Measurements from ENCODE around the gene DLGAP4.

The DLGAP4 gene

GRCh38 chr20:36384022-36384619 is 78.0 kb downstream of the DLGAP4 start:
- DNase-seq (ENCODE audit: low read depth), result no peak

- no peak for DNase-seq (ENCODE audit: low read depth)
Measured at GRCh38 chr20:36385503-36385902, 79.4 kb downstream of the DLGAP4 start.

- DNase-seq (ENCODE audit: low read depth), result no peak
Measured at GRCh38 chr20:36386236-36386635, 80.1 kb downstream of the DLGAP4 start.

GRCh38 chr20:36390269-36390668 is 84.1 kb downstream of the DLGAP4 start:
- no peak for DNase-seq (ENCODE audit: low read depth)

- DNase-seq (ENCODE audit: low read depth), result no peak
Measured at GRCh38 chr20:36390719-36391415, 84.7 kb downstream of the DLGAP4 start.

GRCh38 chr20:36391456-36391855 is 85.3 kb downstream of the DLGAP4 start:
- no peak for DNase-seq (ENCODE audit: low read depth)

GRCh38 chr20:36391955-36392354 is 85.8 kb downstream of the DLGAP4 start:
- DNase-seq (ENCODE audit: low read depth), result no peak

GRCh38 chr20:36392989-36393388 is 86.8 kb downstream of the DLGAP4 start:
- DNase-seq (ENCODE audit: low read depth), result no peak

- no peak for DNase-seq (ENCODE audit: low read depth)
Measured at GRCh38 chr20:36394340-36394965, 88.3 kb downstream of the DLGAP4 start.

- no peak for DNase-seq (ENCODE audit: low read depth)
Measured at GRCh38 chr20:36396340-36396739, 90.2 kb downstream of the DLGAP4 start.

- DNase-seq (ENCODE audit: low read depth), result no peak
Measured at GRCh38 chr20:36396847-36397630, 90.9 kb downstream of the DLGAP4 start.

GRCh38 chr20:36398515-36398914 is 92.4 kb downstream of the DLGAP4 start:
- DNase-seq (ENCODE audit: low read depth), result no peak

- DNase-seq (ENCODE audit: low read depth), result no peak
Measured at GRCh38 chr20:36399147-36399968, 93.2 kb downstream of the DLGAP4 start.

- DNase-seq (ENCODE audit: low read depth), result no peak
Measured at GRCh38 chr20:36399969-36400545, 93.9 kb downstream of the DLGAP4 start.

- DNase-seq (ENCODE audit: low read depth), result no peak
Measured at GRCh38 chr20:36400909-36401735, 95.0 kb downstream of the DLGAP4 start.

GRCh38 chr20:36402708-36403107 is 96.6 kb downstream of the DLGAP4 start:
- no peak for DNase-seq (ENCODE audit: low read depth)

- DNase-seq (ENCODE audit: low read depth), result no peak
Measured at GRCh38 chr20:36404435-36404978, 98.4 kb downstream of the DLGAP4 start.

GRCh38 chr20:36405255-36405654 is 99.1 kb downstream of the DLGAP4 start:
- DNase-seq (ENCODE audit: low read depth), result no peak

- no peak for DNase-seq (ENCODE audit: low read depth)
Measured at GRCh38 chr20:36407199-36407733, 101.1 kb downstream of the DLGAP4 start.

- DNase-seq (ENCODE audit: low read depth), result no peak
Measured at GRCh38 chr20:36408219-36408618, 102.1 kb downstream of the DLGAP4 start.

Data from fibroblast of the conjunctiva (primary cell).